ENCODE results near the gene CA10. TPM values are rescaled to one million over a fixed set of nuclear protein-coding genes. Genes with fewer than 3 reads are reported as not detected.

Gene CA10
- total RNA-seq, 1 donor from 2014 or later = not detected

- Mint-ChIP-seq H3K4me3 (ENCODE audit: unreplicated experiment) (no peak overlapping the region), H3K36me3 (ENCODE audit: low read depth) (no peaks in the 10 kb centered on the region), H3K27ac (ENCODE audit: unreplicated experiment) (no peak overlapping the region), H3K9me3 (ENCODE audit: low read depth) (peaks cover 18% of the 10 kb centered on the region), H3K27me3 (ENCODE audit: low read depth) (peaks cover 2% of the 10 kb centered on the region), H3K4me1 (ENCODE audit: low read depth) (no peaks in the 10 kb centered on the region)
- TF ChIP-seq, protein P1, sequence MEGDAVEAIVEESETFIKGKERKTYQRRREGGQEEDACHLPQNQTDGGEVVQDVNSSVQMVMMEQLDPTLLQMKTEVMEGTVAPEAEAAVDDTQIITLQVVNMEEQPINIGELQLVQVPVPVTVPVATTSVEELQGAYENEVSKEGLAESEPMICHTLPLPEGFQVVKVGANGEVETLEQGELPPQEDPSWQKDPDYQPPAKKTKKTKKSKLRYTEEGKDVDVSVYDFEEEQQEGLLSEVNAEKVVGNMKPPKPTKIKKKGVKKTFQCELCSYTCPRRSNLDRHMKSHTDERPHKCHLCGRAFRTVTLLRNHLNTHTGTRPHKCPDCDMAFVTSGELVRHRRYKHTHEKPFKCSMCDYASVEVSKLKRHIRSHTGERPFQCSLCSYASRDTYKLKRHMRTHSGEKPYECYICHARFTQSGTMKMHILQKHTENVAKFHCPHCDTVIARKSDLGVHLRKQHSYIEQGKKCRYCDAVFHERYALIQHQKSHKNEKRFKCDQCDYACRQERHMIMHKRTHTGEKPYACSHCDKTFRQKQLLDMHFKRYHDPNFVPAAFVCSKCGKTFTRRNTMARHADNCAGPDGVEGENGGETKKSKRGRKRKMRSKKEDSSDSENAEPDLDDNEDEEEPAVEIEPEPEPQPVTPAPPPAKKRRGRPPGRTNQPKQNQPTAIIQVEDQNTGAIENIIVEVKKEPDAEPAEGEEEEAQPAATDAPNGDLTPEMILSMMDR (IDR thresholded peaks at IDR 0.05) = no peak
- DNase-seq (ENCODE audit: low spot score) = no peak
These were observed 196.8 kb downstream of the CA10 start for GRCh38 chr17:51961689-51962088.

GRCh38 chr17:51957786-51958185 is 200.7 kb downstream of the CA10 start:
- H3K36me3 Mint-ChIP-seq (ENCODE audit: low read depth) = no peaks in the 10 kb centered on the region
- H3K27ac Mint-ChIP-seq (ENCODE audit: unreplicated experiment) = no peak overlapping the region
- H3K27me3 Mint-ChIP-seq (ENCODE audit: low read depth) = peaks cover 4% of the 10 kb centered on the region
- H3K4me3 Mint-ChIP-seq (ENCODE audit: unreplicated experiment) = no peak overlapping the region
- TF ChIP-seq, protein P1 (IDR thresholded peaks at IDR 0.05) = no peak
- H3K4me1 Mint-ChIP-seq (ENCODE audit: low read depth) = no peaks in the 10 kb centered on the region
- H3K9me3 Mint-ChIP-seq (ENCODE audit: low read depth) = peaks cover 11% of the 10 kb centered on the region
- DNase-seq (ENCODE audit: low spot score) = no peak

- TF ChIP-seq, protein P1 (IDR thresholded peaks at IDR 0.05) = no peak
These were observed 203.3 kb downstream of the CA10 start for GRCh38 chr17:51955245-51955644.

DNA sequence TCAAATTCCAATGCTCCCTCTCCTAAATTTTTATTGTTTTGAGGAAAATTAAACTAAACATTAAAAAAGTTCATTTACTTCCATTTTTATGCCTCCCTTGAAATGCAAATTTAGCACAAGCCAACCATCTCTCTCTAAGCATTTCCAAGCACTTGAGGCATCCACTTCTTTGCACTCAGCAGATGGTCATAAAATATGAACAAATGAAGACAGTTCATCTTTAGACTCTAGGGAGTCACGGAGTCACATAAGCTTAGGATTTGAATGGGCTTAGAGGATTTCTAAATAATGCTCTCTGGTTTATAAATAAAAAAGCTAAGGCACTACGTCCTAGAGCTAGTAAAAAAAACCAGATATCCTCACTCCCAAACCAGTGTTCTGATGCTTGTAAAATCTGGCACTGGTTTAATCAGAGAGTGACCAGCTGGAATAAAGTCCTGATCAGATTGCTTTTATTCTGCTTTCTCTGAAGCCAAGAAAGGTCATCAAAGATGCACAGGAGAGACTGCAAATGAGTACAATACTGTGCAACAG is 204.2 kb downstream of the CA10 start:
- DNase-seq (ENCODE audit: low spot score) = no peak
- H3K27ac Mint-ChIP-seq (ENCODE audit: unreplicated experiment) = no peak overlapping the region
- H3K9me3 Mint-ChIP-seq (ENCODE audit: low read depth) = no peaks in the 10 kb centered on the region
- no peak overlapping the region for H3K4me3 Mint-ChIP-seq (ENCODE audit: unreplicated experiment)
- H3K4me1 Mint-ChIP-seq (ENCODE audit: low read depth) = no peaks in the 10 kb centered on the region
- H3K27me3 Mint-ChIP-seq (ENCODE audit: low read depth) = peaks cover 4% of the 10 kb centered on the region
- no peaks in the 10 kb centered on the region for H3K36me3 Mint-ChIP-seq (ENCODE audit: low read depth)
- TF ChIP-seq, protein P1 (IDR thresholded peaks at IDR 0.05) = no peak

More at GRCh38 chr17:51955245-51955644, 203.3 kb downstream of the CA10 start:
- Mint-ChIP-seq H3K27me3 (ENCODE audit: low read depth) (peaks cover 4% of the 10 kb centered on the region), H3K4me3 (ENCODE audit: unreplicated experiment) (no peak overlapping the region), H3K27ac (ENCODE audit: unreplicated experiment) (no peak overlapping the region), H3K36me3 (ENCODE audit: low read depth) (no peaks in the 10 kb centered on the region), H3K9me3 (ENCODE audit: low read depth) (no peaks in the 10 kb centered on the region), H3K4me1 (ENCODE audit: low read depth) (no peaks in the 10 kb centered on the region)
- no peak for DNase-seq (ENCODE audit: low spot score)

DNA sequence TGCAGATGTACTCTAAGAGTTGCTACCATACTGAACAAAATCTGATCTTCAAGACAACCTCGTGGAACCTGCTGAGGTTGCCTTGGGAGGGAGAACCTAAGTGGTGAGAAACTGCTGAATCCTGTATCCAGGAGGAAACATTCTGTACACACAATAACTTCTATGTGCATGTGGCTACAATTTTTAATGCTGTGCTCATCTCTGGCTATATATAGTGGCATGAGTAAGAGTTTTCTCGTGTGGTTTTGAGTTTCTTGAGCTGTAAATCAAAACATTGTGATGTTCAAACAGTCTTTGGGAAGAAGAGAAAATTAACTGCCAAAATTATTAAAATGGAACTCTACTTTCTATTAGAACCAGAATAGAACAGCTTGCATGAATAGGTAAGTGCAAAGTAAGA is 206.8 kb downstream of the CA10 start:
- no peak for DNase-seq (ENCODE audit: low spot score)
- Mint-ChIP-seq H3K27me3 (ENCODE audit: low read depth) (peaks cover 4% of the 10 kb centered on the region), H3K27ac (ENCODE audit: unreplicated experiment) (no peak overlapping the region), H3K4me1 (ENCODE audit: low read depth) (peaks cover 5% of the 10 kb centered on the region), H3K9me3 (ENCODE audit: low read depth) (no peaks in the 10 kb centered on the region), H3K4me3 (ENCODE audit: unreplicated experiment) (no peak overlapping the region), H3K36me3 (ENCODE audit: low read depth) (no peaks in the 10 kb centered on the region)
- TF ChIP-seq, protein P1 (IDR thresholded peaks at IDR 0.05) = no peak

All from chondrocyte (in vitro differentiated cells).